Colonic mucosa (tissue), 4 donors: Measurements from ENCODE around the gene PPP2R3A. TPM values are rescaled to one million over a fixed set of nuclear protein-coding genes. Genes with fewer than 3 reads are reported as not detected.

Experiments used
- DNase-seq: peaks from one replicate; pipeline ENCODE4 v3.0.0-alpha.2; 2020
- H3K27ac ChIP-seq: fragments of 200-600 bp; one replicate; pipeline ENCODE4 v1.8.0; 2021
- H3K27me3 ChIP-seq: fragments of 200-600 bp; one replicate; pipeline ENCODE4 v1.8.0; 2021
- H3K36me3 ChIP-seq: fragments of 200-600 bp; one replicate; pipeline ENCODE4 v1.8.0; 2021
- H3K4me1 ChIP-seq: fragments of 200-600 bp; one replicate; pipeline ENCODE4 v1.8.0; 2021; ENCODE audit warnings: mild to moderate bottlenecking
- H3K4me3 ChIP-seq: fragments of 200-600 bp; one replicate; pipeline ENCODE4 v1.8.0; 2021
- H3K9ac ChIP-seq, 2 donors: one replicate each; pipeline ENCODE4 v1.7.0; 2013; ENCODE audit warnings: control low read depth in 2 of 2, low read depth in 2 of 2, low read length in 2 of 2
- H3K9me3 ChIP-seq: fragments of 200-600 bp; one replicate; pipeline ENCODE4 v1.8.0; 2021
- CTCF ChIP-seq: fragments of 200-600 bp; IDR thresholded peaks from one replicate; pipeline ENCODE4 v1.8.0; 2022; ENCODE audit warnings: antibody characterized with exemption, mild to moderate bottlenecking
- intact Hi-C: fragments of 100-400 bp; cut with DNase I; formaldehyde crosslinking; loops from one replicate; pipeline ENCODE4 v1.14.1; 2022
- total RNA-seq, 2 donors: library from RNA; stranded (reverse); fragmentation: NEBNext Ultra II Directional in 1 of 2; extraction: Animal tissue kit (Norgen Biotek cat#: 25700) in 1 of 2; gene quantifications; one replicate each; pipeline ENCODE4 v1.2.1, GENCODE V29; 2021
- donor health status: healthy.
- donor health status: DM: no; HTN: no; CAD: no.
- donor health status: DM: no; HTN: no; CAD: no.

The PPP2R3A gene
- total RNA-seq, 2 donors from 2014 or later = 10.9 to 22.0 TPM

GRCh38 chr3:136008221-136008620 lies 42.7 kb downstream of the PPP2R3A start:
- intact Hi-C loops = no loop called here
- no peak overlapping the region for H3K27ac ChIP-seq
- no peak for TF ChIP-seq CTCF
- H3K27me3 ChIP-seq = no peaks in the 10 kb centered on the region
- H3K9ac ChIP-seq = no peak overlapping the region
- H3K4me3 ChIP-seq = no peak overlapping the region
- H3K36me3 ChIP-seq = no peaks in the 10 kb centered on the region
- H3K4me1 ChIP-seq = no peaks in the 10 kb centered on the region
- H3K9me3 ChIP-seq = no peaks in the 10 kb centered on the region
- no peak for DNase-seq

GRCh38 chr3:136008732-136009470 lies 43.4 kb downstream of the PPP2R3A start:
- H3K4me1 ChIP-seq = no peaks in the 10 kb centered on the region
- no peak for DNase-seq
- intact Hi-C loops = no loop called here
- H3K9ac ChIP-seq = no peak overlapping the region
- H3K4me3 ChIP-seq = no peak overlapping the region
- no peak for TF ChIP-seq CTCF
- H3K36me3 ChIP-seq = no peaks in the 10 kb centered on the region
- no peaks in the 10 kb centered on the region for H3K27me3 ChIP-seq
- H3K9me3 ChIP-seq = no peaks in the 10 kb centered on the region
- no peak overlapping the region for H3K27ac ChIP-seq

- H3K36me3 ChIP-seq = no peaks in the 10 kb centered on the region
- no peaks in the 10 kb centered on the region for H3K27me3 ChIP-seq
- H3K9me3 ChIP-seq = no peaks in the 10 kb centered on the region
- H3K4me1 ChIP-seq = no peaks in the 10 kb centered on the region
- intact Hi-C loops = loop anchor here (5.0 kb wide), 1 partner anchor 272 kb away; no protein-coding TSS in a partner anchor
- H3K4me3 ChIP-seq = no peak overlapping the region
- H3K27ac ChIP-seq = no peak overlapping the region
- no peak overlapping the region for H3K9ac ChIP-seq
- no peak for DNase-seq
- TF ChIP-seq CTCF = no peak
These were observed 53.3 kb downstream of the PPP2R3A start for GRCh38 chr3:136018876-136019275.

GRCh38 chr3:136021803-136022202 lies 56.3 kb downstream of the PPP2R3A start:
- no peak overlapping the region for H3K9ac ChIP-seq
- no peak for DNase-seq
- no peak overlapping the region for H3K4me3 ChIP-seq
- H3K9me3 ChIP-seq = no peaks in the 10 kb centered on the region
- no peak for TF ChIP-seq CTCF
- no peaks in the 10 kb centered on the region for H3K36me3 ChIP-seq
- H3K27me3 ChIP-seq = no peaks in the 10 kb centered on the region
- no peaks in the 10 kb centered on the region for H3K4me1 ChIP-seq
- H3K27ac ChIP-seq = no peak overlapping the region
- intact Hi-C loops = no loop called here

- DNase-seq = no peak
- Histone ChIP-seq H3K36me3 (no peaks in the 10 kb centered on the region), H3K27ac (no peak overlapping the region), H3K4me3 (no peak overlapping the region), H3K4me1 (no peaks in the 10 kb centered on the region), H3K27me3 (no peaks in the 10 kb centered on the region), H3K9ac (no peak overlapping the region), H3K9me3 (no peaks in the 10 kb centered on the region)
- TF ChIP-seq CTCF = no peak
- intact Hi-C loops = no loop called here
These were observed 57.2 kb downstream of the PPP2R3A start for GRCh38 chr3:136022529-136023263.
